HepG2 (cell line): ENCODE data around the gene RANBP6. TPM values are rescaled to one million over a fixed set of nuclear protein-coding genes. Genes with fewer than 3 reads are reported as not detected.

ENCODE experiments used
- GABPA ChIP-seq, 2 experiments: IDR thresholded peaks; 2 replicates each; pipeline ENCODE4 v1.6.1; 2011 to 2016; ENCODE audit warnings: low read depth in 2 of 2, low read length in 1 of 2, missing biosample characterization in 1 of 2, missing genetic modification characterization in 1 of 2
- NR2F1 ChIP-seq, 2 experiments: fragments of 450-650 bp in 1 of 2; formaldehyde crosslinking in 1 of 2; IDR thresholded peaks; 2 replicates each; pipeline versions ENCODE4 v1.5.0 to v1.6.1; 2016 to 2020; ENCODE audit warnings: mild to moderate bottlenecking in 1 of 2, missing compliant biosample characterization in 1 of 2, missing genetic modification reagents in 1 of 2, moderate library complexity in 1 of 2
- RAD21 ChIP-seq: fragments of 450-650 bp; formaldehyde crosslinking; IDR thresholded peaks from 2 replicates; pipeline ENCODE4 v1.5.0; 2020; ENCODE audit warnings: mild to moderate bottlenecking
- SNAI1 ChIP-seq: sonication (generic); formaldehyde crosslinking; IDR thresholded peaks from 2 replicates; pipeline ENCODE4 v1.5.0; 2020; ENCODE audit warnings: mild to moderate bottlenecking, missing genetic modification reagents, borderline replicate concordance
- polyA plus RNA-seq, 8 experiments: library from polyadenylated mRNA; depleted of rRNA in 3 of 8; stranded (reverse) in 7 of 8; unstranded in 1 of 8; fragments of >200 nt; fragmentation: Illumina TruSeq in 4 of 8; extraction: Trizol in 4 of 8; gene quantifications; 2 replicates each; pipeline versions ENCODE4 v1.2.1 to v1.2.3, GENCODE V29; 2011 to 2016; ENCODE audit warnings: low read depth in 4 of 8, missing spikeins in 1 of 8, mixed read lengths in 1 of 8; ENCODE audit not compliant: insufficient read depth in 1 of 8
- total RNA-seq, 5 experiments: library from RNA; depleted of rRNA; stranded (reverse); fragments of >200 nt; fragmentation: Illumina TruSeq; extraction: Trizol; gene quantifications; 2 replicates each; pipeline ENCODE4 v1.2.3, GENCODE V29; 2016; ENCODE audit warnings: low read depth in 1 of 5
- TF ChIP-seq, protein P1 (sequence below): sonication (generic); formaldehyde crosslinking; IDR thresholded peaks from 2 replicates; pipeline ENCODE4 v1.5.0; 2020; ENCODE audit warnings: missing genetic modification reagents
- TF ChIP-seq, protein P2 (sequence below): sonication (generic); formaldehyde crosslinking; IDR thresholded peaks from 2 replicates; pipeline ENCODE4 v1.5.0; 2020; ENCODE audit warnings: mild to moderate bottlenecking, missing genetic modification reagents
- TF ChIP-seq, protein P3 (sequence below): sonication (generic); formaldehyde crosslinking; IDR thresholded peaks from 2 replicates; pipeline ENCODE4 v1.4.0; 2020; ENCODE audit warnings: missing genetic modification reagents, mild to moderate bottlenecking, borderline replicate concordance
- TF ChIP-seq, protein P4 (sequence below): sonication (generic); formaldehyde crosslinking; IDR thresholded peaks from 2 replicates; pipeline ENCODE4 v1.5.0; 2020; ENCODE audit warnings: missing genetic modification reagents
- TF ChIP-seq, protein P5 (sequence below): sonication (generic); formaldehyde crosslinking; IDR thresholded peaks from 2 replicates; pipeline ENCODE4 v1.4.0; 2020; ENCODE audit warnings: missing genetic modification reagents
- TF ChIP-seq, protein P6 (sequence below), 2 experiments: sonication (generic) in 1 of 2; formaldehyde crosslinking in 1 of 2; IDR thresholded peaks; 2 replicates each; pipeline versions ENCODE4 v1.4.0 to v1.6.1; 2016 to 2020; ENCODE audit warnings: borderline replicate concordance in 1 of 2, low read depth in 1 of 2, mild to moderate bottlenecking in 1 of 2, missing genetic modification reagents in 1 of 2

RANBP6 gene
- total and polyA plus RNA-seq, 2 of the 13 experiments (the other 11 are each of a cell fraction or from before 2014, with no cell fraction given): 7.5 to 26.0 TPM

DNA sequence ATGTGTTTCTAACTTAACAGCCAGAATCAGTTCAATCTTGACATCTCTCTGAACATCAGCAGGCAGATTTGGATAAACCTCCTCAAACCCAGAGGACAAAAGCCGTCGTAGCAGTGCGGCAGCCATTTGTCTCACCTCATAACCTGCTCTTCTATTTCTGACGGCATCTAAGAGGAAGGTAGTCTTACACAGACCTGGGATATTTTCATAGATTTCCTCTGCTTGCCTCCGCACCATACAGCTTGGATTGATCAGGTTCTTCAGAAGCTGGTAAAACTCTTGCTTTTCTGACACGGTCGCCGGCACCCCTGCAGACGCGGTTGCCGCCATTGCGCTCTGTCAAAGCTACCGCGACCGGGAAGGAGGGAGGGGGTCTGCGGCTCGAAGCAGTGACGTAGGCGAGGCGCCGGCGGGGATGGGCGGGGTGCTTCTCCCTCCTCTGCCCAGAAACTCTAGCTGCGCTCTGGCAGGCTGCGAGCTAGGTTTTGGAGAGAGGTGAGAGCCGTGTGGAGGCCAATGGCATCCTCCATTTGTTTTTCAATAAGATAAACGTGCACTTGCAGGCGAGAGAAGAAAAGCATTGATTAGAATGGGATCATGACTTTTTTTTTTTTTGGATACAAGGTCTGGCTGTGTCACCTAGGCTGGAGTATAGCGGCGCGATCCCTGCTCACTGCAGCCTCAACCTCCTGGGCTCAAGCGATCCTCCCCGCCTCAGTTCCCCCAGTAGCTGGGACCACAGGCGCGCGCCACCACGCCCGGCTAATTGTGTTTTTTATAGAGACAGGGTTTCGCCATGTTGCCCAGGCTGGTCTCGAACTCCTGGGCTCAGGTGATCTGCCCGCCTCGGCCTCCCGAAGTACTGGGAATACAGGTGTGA, at the start of gene RANBP6 (continued):
- TF ChIP-seq, protein P1, sequence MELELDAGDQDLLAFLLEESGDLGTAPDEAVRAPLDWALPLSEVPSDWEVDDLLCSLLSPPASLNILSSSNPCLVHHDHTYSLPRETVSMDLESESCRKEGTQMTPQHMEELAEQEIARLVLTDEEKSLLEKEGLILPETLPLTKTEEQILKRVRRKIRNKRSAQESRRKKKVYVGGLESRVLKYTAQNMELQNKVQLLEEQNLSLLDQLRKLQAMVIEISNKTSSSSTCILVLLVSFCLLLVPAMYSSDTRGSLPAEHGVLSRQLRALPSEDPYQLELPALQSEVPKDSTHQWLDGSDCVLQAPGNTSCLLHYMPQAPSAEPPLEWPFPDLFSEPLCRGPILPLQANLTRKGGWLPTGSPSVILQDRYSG (CRISPR knock-in tag): no peak
- TF ChIP-seq SNAI1 (CRISPR knock-in tag) (no peak), RAD21 (CRISPR knock-in tag) (0 out of 2 replicates have a peak, but pooled peaks have one; percentile 24), NR2F1 (CRISPR knock-in tag; IDR thresholded peaks at IDR 0.05) (no peak; a peak in 1 of 4 replicates), GABPA (IDR thresholded peaks at IDR 0.05; ENCODE audit: low read depth, low read length) (no peak), GABPA (CRISPR knock-in tag; IDR thresholded peaks at IDR 0.05; ENCODE audit: low read depth) (0 out of 2 replicates have a peak, but pooled peaks have one; percentile 34)
- TF ChIP-seq, protein P2, sequence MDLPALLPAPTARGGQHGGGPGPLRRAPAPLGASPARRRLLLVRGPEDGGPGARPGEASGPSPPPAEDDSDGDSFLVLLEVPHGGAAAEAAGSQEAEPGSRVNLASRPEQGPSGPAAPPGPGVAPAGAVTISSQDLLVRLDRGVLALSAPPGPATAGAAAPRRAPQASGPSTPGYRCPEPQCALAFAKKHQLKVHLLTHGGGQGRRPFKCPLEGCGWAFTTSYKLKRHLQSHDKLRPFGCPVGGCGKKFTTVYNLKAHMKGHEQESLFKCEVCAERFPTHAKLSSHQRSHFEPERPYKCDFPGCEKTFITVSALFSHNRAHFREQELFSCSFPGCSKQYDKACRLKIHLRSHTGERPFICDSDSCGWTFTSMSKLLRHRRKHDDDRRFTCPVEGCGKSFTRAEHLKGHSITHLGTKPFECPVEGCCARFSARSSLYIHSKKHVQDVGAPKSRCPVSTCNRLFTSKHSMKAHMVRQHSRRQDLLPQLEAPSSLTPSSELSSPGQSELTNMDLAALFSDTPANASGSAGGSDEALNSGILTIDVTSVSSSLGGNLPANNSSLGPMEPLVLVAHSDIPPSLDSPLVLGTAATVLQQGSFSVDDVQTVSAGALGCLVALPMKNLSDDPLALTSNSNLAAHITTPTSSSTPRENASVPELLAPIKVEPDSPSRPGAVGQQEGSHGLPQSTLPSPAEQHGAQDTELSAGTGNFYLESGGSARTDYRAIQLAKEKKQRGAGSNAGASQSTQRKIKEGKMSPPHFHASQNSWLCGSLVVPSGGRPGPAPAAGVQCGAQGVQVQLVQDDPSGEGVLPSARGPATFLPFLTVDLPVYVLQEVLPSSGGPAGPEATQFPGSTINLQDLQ: no peak
- TF ChIP-seq, protein P3, sequence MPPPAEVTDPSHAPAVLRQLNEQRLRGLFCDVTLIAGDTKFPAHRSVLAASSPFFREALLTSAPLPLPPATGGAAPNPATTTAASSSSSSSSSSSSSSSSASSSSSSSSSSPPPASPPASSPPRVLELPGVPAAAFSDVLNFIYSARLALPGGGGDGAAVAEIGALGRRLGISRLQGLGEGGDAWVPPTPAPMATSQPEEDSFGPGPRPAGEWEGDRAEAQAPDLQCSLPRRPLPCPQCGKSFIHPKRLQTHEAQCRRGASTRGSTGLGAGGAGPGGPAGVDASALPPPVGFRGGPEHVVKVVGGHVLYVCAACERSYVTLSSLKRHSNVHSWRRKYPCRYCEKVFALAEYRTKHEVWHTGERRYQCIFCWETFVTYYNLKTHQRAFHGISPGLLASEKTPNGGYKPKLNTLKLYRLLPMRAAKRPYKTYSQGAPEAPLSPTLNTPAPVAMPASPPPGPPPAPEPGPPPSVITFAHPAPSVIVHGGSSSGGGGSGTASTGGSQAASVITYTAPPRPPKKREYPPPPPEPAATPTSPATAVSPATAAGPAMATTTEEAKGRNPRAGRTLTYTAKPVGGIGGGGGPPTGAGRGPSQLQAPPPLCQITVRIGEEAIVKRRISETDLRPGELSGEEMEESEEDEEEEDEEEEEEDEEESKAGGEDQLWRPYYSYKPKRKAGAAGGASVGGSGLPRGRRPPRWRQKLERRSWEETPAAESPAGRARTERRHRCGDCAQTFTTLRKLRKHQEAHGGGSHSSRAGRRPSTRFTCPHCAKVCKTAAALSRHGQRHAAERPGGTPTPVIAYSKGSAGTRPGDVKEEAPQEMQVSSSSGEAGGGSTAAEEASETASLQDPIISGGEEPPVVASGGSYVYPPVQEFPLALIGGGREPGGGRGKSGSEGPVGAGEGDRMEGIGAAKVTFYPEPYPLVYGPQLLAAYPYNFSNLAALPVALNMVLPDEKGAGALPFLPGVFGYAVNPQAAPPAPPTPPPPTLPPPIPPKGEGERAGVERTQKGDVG (CRISPR knock-in tag): no peak
- TF ChIP-seq, protein P4, sequence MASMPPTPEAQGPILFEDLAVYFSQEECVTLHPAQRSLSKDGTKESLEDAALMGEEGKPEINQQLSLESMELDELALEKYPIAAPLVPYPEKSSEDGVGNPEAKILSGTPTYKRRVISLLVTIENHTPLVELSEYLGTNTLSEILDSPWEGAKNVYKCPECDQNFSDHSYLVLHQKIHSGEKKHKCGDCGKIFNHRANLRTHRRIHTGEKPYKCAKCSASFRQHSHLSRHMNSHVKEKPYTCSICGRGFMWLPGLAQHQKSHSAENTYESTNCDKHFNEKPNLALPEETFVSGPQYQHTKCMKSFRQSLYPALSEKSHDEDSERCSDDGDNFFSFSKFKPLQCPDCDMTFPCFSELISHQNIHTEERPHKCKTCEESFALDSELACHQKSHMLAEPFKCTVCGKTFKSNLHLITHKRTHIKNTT (CRISPR knock-in tag): no peak
- TF ChIP-seq, protein P5, sequence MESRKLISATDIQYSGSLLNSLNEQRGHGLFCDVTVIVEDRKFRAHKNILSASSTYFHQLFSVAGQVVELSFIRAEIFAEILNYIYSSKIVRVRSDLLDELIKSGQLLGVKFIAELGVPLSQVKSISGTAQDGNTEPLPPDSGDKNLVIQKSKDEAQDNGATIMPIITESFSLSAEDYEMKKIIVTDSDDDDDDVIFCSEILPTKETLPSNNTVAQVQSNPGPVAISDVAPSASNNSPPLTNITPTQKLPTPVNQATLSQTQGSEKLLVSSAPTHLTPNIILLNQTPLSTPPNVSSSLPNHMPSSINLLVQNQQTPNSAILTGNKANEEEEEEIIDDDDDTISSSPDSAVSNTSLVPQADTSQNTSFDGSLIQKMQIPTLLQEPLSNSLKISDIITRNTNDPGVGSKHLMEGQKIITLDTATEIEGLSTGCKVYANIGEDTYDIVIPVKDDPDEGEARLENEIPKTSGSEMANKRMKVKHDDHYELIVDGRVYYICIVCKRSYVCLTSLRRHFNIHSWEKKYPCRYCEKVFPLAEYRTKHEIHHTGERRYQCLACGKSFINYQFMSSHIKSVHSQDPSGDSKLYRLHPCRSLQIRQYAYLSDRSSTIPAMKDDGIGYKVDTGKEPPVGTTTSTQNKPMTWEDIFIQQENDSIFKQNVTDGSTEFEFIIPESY (CRISPR knock-in tag): peak; percentile 17; the same call in 1 of the 2 replicates
- TF ChIP-seq, protein P6, sequence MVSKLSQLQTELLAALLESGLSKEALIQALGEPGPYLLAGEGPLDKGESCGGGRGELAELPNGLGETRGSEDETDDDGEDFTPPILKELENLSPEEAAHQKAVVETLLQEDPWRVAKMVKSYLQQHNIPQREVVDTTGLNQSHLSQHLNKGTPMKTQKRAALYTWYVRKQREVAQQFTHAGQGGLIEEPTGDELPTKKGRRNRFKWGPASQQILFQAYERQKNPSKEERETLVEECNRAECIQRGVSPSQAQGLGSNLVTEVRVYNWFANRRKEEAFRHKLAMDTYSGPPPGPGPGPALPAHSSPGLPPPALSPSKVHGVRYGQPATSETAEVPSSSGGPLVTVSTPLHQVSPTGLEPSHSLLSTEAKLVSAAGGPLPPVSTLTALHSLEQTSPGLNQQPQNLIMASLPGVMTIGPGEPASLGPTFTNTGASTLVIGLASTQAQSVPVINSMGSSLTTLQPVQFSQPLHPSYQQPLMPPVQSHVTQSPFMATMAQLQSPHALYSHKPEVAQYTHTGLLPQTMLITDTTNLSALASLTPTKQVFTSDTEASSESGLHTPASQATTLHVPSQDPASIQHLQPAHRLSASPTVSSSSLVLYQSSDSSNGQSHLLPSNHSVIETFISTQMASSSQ (IDR thresholded peaks at IDR 0.05; ENCODE audit: low read depth): 0 out of 2 replicates have a peak, but pooled peaks have one; percentile 25
- TF ChIP-seq, protein P6 (CRISPR knock-in tag; IDR thresholded peaks at IDR 0.05; ENCODE audit: borderline replicate concordance): no peak
